IPS-NIHi7 (cell line): Measurements from ENCODE around the gene PKDCC.
A peak's percentile ranks its signal among the peaks of the same experiment; 100 is the strongest.

ENCODE experiments used
- DNase-seq: peaks from one replicate; pipeline ENCODE4 v3.0.0; 2012; ENCODE audit warnings: mixed read lengths; ENCODE audit errors: extremely low spot score

PKDCC gene

GRCh38 chr2:42089340-42089925, 41.6 kb downstream of the PKDCC start:
- peak; percentile 85 for DNase-seq

DNA sequence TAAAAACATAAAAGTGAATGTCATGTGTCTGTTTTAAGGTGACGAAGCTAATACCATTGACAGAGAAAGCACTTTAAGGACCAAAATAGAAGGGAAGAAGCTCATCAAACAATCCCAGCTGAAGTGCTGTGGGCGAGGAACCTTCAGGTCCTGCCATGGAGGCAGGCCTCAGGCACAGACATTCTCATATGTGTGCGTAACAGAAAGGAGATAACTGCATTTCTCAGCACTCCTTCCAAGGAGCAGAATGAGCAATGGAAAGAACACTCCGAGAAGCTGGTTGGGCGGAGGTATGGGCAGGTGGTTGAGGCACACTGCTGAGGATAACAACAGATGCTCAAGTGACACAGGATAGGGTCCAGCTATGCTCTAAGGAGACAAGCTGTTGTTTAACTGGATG, 42.4 kb downstream of the PKDCC start:
- DNase-seq: no peak

DNA sequence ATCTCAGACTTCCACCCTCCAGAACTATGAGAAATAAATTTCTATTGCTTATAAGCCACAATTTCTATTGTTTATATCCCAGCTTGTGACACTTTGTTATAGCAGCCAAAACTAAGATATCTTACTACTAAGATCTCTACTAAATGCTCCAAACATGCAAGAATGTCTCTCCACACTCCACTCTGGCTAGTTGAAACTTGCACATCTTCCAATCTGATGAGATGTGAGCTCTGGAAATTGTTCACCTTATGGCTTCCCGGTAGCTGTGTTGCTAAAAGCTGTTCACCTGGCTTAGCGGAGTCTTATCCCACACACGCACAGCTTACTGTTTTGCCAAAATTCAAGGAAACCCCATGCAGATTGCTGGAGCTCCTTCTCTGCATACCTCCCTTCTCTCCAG, 43.9 kb downstream of the PKDCC start:
- no peak for DNase-seq

DNA sequence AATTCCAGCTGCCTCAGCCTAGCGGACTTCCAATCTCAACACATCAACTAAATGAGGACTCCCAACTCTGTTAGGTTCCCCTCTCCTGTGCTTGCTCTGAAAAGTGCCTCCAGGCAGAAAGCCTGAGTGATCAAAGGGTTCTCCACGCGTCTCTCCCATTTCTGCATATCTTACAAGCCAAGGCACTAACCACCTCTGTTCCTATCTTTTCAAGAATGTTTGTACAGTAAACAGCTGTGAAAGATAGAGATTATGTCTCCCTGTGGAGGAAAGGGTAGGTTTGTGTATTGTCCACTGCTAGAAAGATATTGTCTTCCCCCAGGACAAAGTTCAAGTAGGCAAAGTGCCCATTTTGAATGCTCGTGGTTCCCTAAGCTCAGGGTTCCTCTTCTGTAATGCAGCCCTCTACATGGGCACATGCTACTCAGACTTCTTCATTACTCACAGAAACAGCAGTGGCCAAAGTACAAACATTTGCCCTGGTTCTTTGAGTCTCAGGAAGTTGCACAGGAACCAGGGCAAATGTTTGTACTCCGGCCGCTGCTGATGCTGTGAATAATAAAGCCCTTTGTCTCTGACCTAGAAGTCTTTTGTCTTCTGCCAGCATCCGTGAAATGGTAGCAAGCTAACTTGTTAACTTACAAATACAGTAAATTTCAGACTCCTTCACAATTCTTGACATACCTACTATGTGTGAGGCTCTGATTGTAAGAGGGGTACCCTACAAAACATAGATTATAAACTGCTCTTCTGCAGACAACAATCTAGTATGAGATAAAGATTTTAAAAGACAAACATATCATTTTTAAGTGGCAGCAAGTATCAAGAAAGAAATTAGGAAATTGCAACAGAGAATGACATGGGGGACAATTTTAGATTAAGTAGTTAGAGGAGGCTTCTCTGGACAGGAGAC, 44.5 kb downstream of the PKDCC start:
- no peak for DNase-seq

- no peak for DNase-seq
Measured at GRCh38 chr2:42094114-42094513, 46.3 kb downstream of the PKDCC start.

DNA sequence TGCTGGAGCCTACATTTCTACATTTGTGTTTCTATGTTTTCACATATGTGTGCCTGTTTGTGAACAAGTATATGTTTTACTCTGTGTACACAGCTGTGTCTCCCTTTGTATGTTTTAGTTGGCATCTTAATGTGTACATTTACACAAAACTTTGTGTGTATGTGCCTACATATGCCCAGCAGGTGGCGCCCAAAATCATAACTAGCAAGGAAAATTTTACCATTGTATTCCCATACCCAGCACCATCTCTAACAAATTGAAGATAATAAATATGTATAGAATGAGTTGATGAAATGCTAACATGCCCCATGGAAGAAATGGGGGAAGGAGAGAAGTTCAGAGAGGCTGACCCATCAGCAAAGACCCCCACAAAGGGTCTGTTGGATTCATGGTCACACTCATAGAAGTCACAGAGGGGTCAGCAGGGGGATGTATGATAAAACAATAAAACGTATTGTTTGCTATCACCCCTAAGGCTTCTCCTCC, 48.1 kb downstream of the PKDCC start:
- DNase-seq: no peak

GRCh38 chr2:42096869-42097591, 49.2 kb downstream of the PKDCC start:
- no peak for DNase-seq

- no peak for DNase-seq
Measured at GRCh38 chr2:42098571-42099437, 51.0 kb downstream of the PKDCC start.

- no peak for DNase-seq
Measured at GRCh38 chr2:42099438-42100173, 51.8 kb downstream of the PKDCC start.

GRCh38 chr2:42100683-42101205, 52.9 kb downstream of the PKDCC start:
- DNase-seq: no peak

- DNase-seq: peak; percentile 70
Measured at GRCh38 chr2:42101206-42102023, 53.6 kb downstream of the PKDCC start.

DNA sequence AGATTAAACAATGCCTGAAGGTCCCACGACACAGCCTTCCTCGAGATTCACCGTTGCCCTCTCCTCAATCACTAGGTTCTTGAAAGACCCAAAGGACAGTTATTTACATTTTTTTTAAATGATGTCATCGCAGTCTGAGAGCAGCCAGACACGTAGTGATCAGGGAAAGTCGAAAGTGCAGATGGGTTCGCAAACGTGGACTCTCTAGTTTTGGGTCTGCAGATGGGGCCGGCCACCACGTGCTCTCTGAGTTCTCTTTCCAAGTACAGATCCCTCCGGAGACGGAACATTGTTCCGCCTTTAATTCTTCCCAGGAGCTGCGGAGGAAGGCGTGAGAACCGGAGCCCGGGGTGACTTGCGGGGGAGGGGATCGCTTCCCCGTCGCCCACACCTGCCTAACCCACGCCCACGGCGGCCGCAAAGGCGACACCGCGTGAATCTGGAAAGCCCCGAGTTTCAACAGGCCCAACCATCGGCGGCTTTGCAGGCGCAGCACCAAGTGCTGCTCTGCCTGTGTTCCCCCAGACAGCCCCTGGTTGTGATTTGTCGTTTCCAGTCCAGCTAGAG, 54.3 kb downstream of the PKDCC start:
- no peak for DNase-seq

DNA sequence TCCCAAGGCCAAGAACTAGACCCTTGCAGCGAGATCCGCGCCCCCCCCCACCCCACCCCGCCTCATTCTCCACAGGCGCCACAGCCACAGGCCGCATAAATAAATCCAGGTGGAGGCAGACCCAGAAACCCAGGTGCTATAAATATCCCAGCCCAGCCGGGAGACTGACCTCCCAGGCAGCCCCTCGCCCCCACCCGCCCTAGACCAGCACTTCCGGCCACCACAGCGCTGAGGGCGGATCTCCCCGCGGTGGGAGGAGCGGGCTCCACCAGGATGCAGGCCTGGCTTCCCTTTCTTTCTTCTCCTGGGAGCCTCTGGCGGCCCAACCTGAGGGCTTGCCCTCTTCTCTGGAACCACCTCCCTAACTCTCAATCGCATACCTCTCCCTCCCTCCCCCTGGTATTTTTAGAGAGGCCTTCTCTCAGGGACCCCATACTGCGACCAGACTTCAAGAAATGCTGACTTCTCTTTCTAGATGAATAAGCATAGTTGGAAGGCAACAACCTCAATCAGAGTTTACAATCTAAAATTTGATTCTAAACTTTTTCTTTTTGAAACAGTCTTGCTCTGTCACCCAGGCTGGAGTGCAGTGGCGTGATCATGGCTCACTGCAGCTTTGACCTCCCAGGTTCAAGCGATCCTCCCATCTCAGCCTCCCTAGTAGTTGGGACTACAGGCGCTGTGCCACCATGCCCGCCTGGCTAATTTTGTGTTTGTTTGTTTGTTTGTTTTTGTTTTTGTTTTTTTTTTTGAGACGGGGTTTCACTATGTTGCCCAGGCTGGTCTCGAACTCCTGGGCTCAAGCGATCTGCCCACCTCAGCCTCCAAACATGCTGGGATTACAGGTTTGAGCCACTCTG, 55.0 kb downstream of the PKDCC start:
- peak; percentile 96 for DNase-seq

DNA sequence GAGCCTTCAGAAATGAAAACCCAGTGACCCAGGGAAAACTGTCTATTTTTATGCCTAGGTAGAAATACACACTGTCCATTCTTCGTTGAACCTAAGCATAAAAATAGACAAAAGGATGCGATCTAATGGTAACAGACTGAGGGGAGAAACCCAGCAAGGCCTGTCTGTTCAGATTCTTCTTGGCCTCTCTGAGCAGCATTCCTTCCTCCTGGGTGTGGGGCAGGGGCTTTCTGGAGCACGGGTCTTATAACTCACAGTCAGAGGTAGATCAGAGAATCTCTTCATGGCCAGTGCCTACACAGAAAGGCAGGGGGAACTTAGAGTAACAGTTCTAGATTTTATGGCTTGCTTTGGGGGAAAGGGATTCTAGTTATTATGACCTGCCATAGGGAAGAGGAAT, 56.0 kb downstream of the PKDCC start:
- no peak for DNase-seq

DNA sequence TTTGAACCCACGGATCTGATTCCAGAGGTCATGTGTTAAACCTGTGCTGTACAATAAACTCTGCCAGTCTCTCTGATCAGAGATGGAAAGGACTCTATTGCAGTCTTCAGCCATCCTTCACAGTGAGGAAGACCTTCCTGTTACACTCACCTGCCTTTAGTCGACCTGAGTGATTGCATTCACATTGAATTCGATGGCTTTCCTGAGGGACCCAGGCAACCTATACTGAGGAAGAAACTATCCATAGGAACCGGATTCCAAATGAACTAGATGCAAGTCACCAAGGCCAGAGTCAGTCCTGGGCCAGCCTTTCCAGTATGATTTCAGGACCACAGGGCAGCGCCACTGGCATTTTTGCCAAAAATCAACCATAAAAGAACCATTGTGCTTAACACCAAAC, 56.8 kb downstream of the PKDCC start:
- no peak for DNase-seq

- DNase-seq: no peak
Measured at GRCh38 chr2:42105330-42106256, 57.8 kb downstream of the PKDCC start.

- no peak for DNase-seq
Measured at GRCh38 chr2:42106257-42106816, 58.5 kb downstream of the PKDCC start.
